COR-L47 (cell line): Measurements from ENCODE around the gene PDYN.

Experiments
- DNase-seq: peaks from one replicate; lab custom pipeline; 2025; lab: John Stamatoyannopoulos, UW

PDYN gene

GRCh38 chr20:1951436-1952115 lies 42.3 kb downstream of the PDYN start:
- no peak for DNase-seq

GRCh38 chr20:1950836-1951235 lies 43.0 kb downstream of the PDYN start:
- DNase-seq, result no peak

- no peak for DNase-seq
Observed at GRCh38 chr20:1949347-1950100, 44.3 kb downstream of the PDYN start.

- DNase-seq, result no peak
Observed at GRCh38 chr20:1947535-1947846, 46.4 kb downstream of the PDYN start.

- DNase-seq, result no peak
Observed at GRCh38 chr20:1946762-1947534, 46.9 kb downstream of the PDYN start.

GRCh38 chr20:1946442-1946761 lies 47.5 kb downstream of the PDYN start:
- no peak for DNase-seq

- DNase-seq, result no peak
Observed at GRCh38 chr20:1945660-1946059, 48.2 kb downstream of the PDYN start.

GRCh38 chr20:1945134-1945618 lies 48.7 kb downstream of the PDYN start:
- no peak for DNase-seq

- DNase-seq, result peak; percentile 11
Observed at GRCh38 chr20:1944345-1945091, 49.3 kb downstream of the PDYN start.

GRCh38 chr20:1943275-1944002 lies 50.4 kb downstream of the PDYN start:
- no peak for DNase-seq

- no peak for DNase-seq
Observed at GRCh38 chr20:1942486-1943274, 51.2 kb downstream of the PDYN start.

GRCh38 chr20:1942061-1942460 lies 51.8 kb downstream of the PDYN start:
- DNase-seq, result no peak

GRCh38 chr20:1941226-1941625 lies 52.6 kb downstream of the PDYN start:
- DNase-seq, result no peak

GRCh38 chr20:1940581-1940980 lies 53.3 kb downstream of the PDYN start:
- DNase-seq, result no peak

GRCh38 chr20:1939270-1939595 lies 54.6 kb downstream of the PDYN start:
- no peak for DNase-seq

GRCh38 chr20:1938464-1939269 lies 55.2 kb downstream of the PDYN start:
- no peak for DNase-seq

GRCh38 chr20:1937316-1937976 lies 56.4 kb downstream of the PDYN start:
- no peak for DNase-seq

- DNase-seq, result peak; percentile 10
Observed at GRCh38 chr20:1935696-1936366, 58.0 kb downstream of the PDYN start.
